ENCODE data around the gene MYMK. TPM values are rescaled to one million over a fixed set of nuclear protein-coding genes. Genes with fewer than 3 reads are reported as not detected.
A peak's percentile ranks its signal among the peaks of the same experiment; 100 is the strongest.

MYMK gene
- total RNA-seq, 2 donors from 2014 or later = not detected

DNA sequence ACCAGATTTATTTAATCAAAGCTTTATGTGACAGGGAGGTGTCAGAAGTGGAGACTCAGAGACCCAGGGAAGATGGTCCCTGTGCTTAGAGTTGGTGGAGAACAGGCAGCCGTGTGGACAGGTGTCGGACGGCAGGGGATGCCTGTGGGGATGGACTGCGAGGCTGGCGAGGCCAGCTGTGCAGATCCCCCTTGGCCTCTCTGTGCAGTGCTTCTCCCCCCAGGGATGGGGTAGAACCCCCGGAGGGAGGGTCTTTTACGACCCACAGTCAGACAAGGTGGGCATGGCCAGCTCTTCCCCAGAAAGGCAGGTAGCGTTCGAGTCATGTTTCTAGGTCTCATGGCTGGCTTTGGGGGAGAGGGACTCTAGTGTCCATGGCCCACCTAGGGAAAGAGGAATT, 41.1 kb downstream of the MYMK start:
- Mint-ChIP-seq H3K27me3 (ENCODE audit: insufficient read depth) (peaks cover 23% of the 10 kb centered on the region), H3K4me3 (no peak overlapping the region), H3K27ac (no peak overlapping the region), H3K36me3 (ENCODE audit: low read depth) (no peaks in the 10 kb centered on the region), H3K4me1 (no peaks in the 10 kb centered on the region), H3K9me3 (no peaks in the 10 kb centered on the region)
- TF ChIP-seq, protein P1, sequence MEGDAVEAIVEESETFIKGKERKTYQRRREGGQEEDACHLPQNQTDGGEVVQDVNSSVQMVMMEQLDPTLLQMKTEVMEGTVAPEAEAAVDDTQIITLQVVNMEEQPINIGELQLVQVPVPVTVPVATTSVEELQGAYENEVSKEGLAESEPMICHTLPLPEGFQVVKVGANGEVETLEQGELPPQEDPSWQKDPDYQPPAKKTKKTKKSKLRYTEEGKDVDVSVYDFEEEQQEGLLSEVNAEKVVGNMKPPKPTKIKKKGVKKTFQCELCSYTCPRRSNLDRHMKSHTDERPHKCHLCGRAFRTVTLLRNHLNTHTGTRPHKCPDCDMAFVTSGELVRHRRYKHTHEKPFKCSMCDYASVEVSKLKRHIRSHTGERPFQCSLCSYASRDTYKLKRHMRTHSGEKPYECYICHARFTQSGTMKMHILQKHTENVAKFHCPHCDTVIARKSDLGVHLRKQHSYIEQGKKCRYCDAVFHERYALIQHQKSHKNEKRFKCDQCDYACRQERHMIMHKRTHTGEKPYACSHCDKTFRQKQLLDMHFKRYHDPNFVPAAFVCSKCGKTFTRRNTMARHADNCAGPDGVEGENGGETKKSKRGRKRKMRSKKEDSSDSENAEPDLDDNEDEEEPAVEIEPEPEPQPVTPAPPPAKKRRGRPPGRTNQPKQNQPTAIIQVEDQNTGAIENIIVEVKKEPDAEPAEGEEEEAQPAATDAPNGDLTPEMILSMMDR (conservative IDR thresholded peaks at IDR 0.05) = no peak
- H3K27me3 ChIP-seq (ENCODE audit: control insufficient read depth, insufficient read depth, low read length, poor library complexity, severe bottlenecking) = peaks cover 15% of the 10 kb centered on the region
- no peaks in the 10 kb centered on the region for H3K36me3 ChIP-seq (ENCODE audit: control insufficient read depth, insufficient read depth, low read length)
- H3K4me3 ChIP-seq (ENCODE audit: low read length) = no peak overlapping the region
- WGBS, 2 experiments (ENCODE audit: insufficient coverage in 1 of 2, insufficient read length in 1 of 2) = 74 to 86% methylated on average over 6 to 9 of the region's 9 CpGs
- H3K9me3 ChIP-seq (ENCODE audit: control insufficient read depth, low read length) = no peaks in the 10 kb centered on the region
- no peak overlapping the region for H3K27ac ChIP-seq (ENCODE audit: low read depth, low read length)
- no peak for DNase-seq
- H3K4me1 ChIP-seq (ENCODE audit: control insufficient read depth, insufficient read depth, low read length) = peaks cover under 1% of the 10 kb centered on the region
- H3K9ac ChIP-seq (ENCODE audit: extremely low read depth, low read length, poor library complexity, severe bottlenecking) = no peak overlapping the region

DNA sequence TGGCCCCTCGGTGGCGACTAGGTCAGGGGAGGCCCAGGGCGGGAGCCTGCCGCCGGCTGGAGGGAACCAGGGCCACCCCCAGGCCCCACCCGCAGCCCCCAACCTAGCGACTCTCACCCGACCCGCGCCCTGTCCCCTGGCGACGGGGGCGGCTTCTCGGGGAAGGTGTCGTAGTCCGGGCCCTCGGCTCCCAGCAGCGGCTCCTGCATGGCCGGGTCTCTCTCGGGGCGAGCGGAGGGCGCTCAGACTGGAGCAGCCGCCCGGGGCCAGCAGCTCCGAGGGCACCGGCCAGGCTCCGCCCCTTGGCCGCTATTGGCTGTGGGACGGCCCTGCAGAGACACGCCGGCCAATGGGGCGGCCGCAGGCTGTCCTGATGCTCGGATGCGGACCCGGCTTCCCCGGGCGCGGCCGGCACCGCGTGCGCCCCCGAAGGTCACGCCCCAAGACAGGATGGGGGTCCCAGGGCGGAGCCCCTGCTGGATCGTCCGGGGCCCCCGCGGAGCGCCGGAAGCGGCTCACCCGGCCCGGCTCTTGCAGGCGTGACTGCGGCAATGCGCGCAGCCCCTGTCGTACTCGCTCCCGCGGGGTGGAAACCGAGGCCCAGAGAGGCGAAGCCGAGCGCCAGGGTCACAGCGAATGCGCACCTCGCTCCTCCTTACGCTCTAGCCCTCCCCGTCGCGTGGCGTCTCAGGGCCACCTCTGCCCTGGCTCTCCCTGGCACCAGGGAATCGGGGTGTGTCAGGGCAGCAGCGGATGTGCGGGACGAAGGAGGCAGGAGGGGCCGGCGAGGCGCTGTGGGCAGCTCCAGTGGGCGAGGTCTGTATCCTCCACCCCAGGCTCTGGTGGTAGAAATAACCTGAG, 45.7 kb downstream of the MYMK start, which contains the start of gene SLC2A6:
Gene SLC2A6, minus strand, starts transcription at position 249 of the 861 bp plus-strand sequence. Its CDS starts 40 bp downstream, at position 209.
- TF ChIP-seq, protein P1 (conservative IDR thresholded peaks at IDR 0.05) = no peak
- peaks cover 2% of the 10 kb centered on the region for H3K36me3 ChIP-seq (ENCODE audit: control insufficient read depth, insufficient read depth, low read length)
- Mint-ChIP-seq H3K27me3 (ENCODE audit: insufficient read depth) (peaks cover 23% of the 10 kb centered on the region), H3K4me3 (peak within 1 kb of the TSS; percentile 63), H3K4me1 (peaks cover 3% of the 10 kb centered on the region), H3K36me3 (ENCODE audit: low read depth) (peaks cover 8% of the 10 kb centered on the region), H3K27ac (no peak within 1 kb of the TSS), H3K9me3 (no peaks in the 10 kb centered on the region)
- H3K27me3 ChIP-seq (ENCODE audit: control insufficient read depth, insufficient read depth, low read length, poor library complexity, severe bottlenecking) = peaks cover 15% of the 10 kb centered on the region
- H3K27ac ChIP-seq (ENCODE audit: low read depth, low read length) = peak within 1 kb of the TSS; percentile 68
- peaks cover 9% of the 10 kb centered on the region for H3K4me1 ChIP-seq (ENCODE audit: control insufficient read depth, insufficient read depth, low read length)
- peak within 1 kb of the TSS; percentile 67 for H3K9ac ChIP-seq (ENCODE audit: extremely low read depth, low read length, poor library complexity, severe bottlenecking)
- 2 to 3% methylated on average over 20 to 84 of the region's 84 CpGs for WGBS, 2 experiments (ENCODE audit: insufficient coverage in 1 of 2, insufficient read length in 1 of 2)
- no peaks in the 10 kb centered on the region for H3K9me3 ChIP-seq (ENCODE audit: control insufficient read depth, low read length)
- DNase-seq = peak; percentile 97
- H3K4me3 ChIP-seq (ENCODE audit: low read length) = peak within 1 kb of the TSS; percentile 79

DNA sequence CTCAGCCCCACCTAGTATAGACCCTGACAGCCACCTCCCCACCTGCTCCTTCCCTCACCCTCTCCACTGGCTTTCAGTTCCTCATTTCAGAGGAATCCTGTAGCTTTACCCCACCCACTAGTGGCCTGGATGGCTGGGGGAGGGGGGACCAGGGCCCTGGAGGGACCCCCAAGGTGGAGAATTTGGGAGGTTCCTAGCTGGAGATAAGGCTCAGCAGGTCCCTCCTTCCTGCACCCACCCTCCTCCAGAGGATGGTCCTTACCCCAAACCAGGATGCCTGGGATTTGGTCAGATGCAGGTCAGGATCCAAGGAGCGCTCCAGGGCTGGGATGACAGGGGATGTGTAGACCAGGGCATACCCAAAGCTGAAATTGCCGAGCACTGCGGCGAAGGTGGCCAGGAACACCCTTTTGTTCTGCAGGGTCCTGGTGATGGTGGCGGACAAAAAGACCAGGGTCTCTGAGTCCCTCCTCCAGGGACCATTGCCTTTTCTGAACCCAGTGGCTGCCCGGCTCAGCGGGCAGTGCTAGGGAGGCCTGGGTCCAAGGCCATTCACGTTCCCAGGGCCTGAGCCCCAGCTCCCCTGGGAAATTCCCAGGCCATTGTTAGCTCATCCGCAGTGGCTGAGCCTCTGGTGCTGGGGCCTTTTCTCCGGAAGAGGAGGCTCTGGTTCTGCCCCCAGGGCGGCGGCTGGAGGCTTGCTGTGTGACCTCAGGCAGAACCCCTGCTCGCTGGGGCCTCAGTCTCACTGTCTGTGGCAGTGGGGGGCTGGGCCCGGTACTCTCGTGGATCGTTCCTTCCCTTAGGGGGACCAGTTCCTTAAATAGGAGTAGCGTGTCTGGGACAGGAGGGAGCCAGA, 46.5 kb downstream of the MYMK start:
- H3K36me3 Mint-ChIP-seq (ENCODE audit: low read depth) = peaks cover 10% of the 10 kb centered on the region
- Histone ChIP-seq H3K4me1 (ENCODE audit: control insufficient read depth, insufficient read depth, low read length) (peaks cover 9% of the 10 kb centered on the region), H3K27ac (ENCODE audit: low read depth, low read length) (peak overlapping the region; percentile 68), H3K36me3 (ENCODE audit: control insufficient read depth, insufficient read depth, low read length) (peaks cover 6% of the 10 kb centered on the region), H3K9ac (ENCODE audit: extremely low read depth, low read length, poor library complexity, severe bottlenecking) (peak overlapping the region; percentile 67), H3K27me3 (ENCODE audit: control insufficient read depth, insufficient read depth, low read length, poor library complexity, severe bottlenecking) (peaks cover 11% of the 10 kb centered on the region), H3K9me3 (ENCODE audit: control insufficient read depth, low read length) (no peaks in the 10 kb centered on the region), H3K4me3 (ENCODE audit: low read length) (peak overlapping the region; percentile 79)
- no peak overlapping the region for H3K27ac Mint-ChIP-seq
- DNase-seq = peak; percentile 69
- peak overlapping the region; percentile 63 for H3K4me3 Mint-ChIP-seq
- TF ChIP-seq, protein P1 (conservative IDR thresholded peaks at IDR 0.05) = no peak
- no peaks in the 10 kb centered on the region for H3K9me3 Mint-ChIP-seq
- peaks cover 19% of the 10 kb centered on the region for H3K27me3 Mint-ChIP-seq (ENCODE audit: insufficient read depth)
- peaks cover 3% of the 10 kb centered on the region for H3K4me1 Mint-ChIP-seq
- 24 to 33% methylated on average over 13 to 17 of the region's 17 CpGs for WGBS, 2 experiments (ENCODE audit: insufficient coverage in 1 of 2, insufficient read length in 1 of 2)
